A549 (cell line): ENCODE data around the gene LENG8.

ENCODE experiments used
- BCL3 ChIP-seq: fragments of >200 bp; sonication (Bioruptor Twin); formaldehyde crosslinking; IDR thresholded peaks from 3 replicates; pipeline ENCODE4 v1.6.1; 2016
- CHD4 ChIP-seq: fragments of 200-600 bp; sonication (generic); IDR thresholded peaks from 2 replicates; pipeline ENCODE4 v1.6.1; 2016; ENCODE audit warnings: antibody characterized with exemption, mild to moderate bottlenecking, borderline replicate concordance
- CTCF ChIP-seq: fragments of >200 bp; sonication (Bioruptor Twin); formaldehyde crosslinking; IDR thresholded peaks from 3 replicates; pipeline ENCODE4 v1.5.1; 2016
- EP300 ChIP-seq, 2 experiments: fragments of >200 bp; sonication (Bioruptor Twin); formaldehyde crosslinking; IDR thresholded peaks; 2 replicates in 1 of 2; 3 replicates in 1 of 2; pipeline ENCODE4 v1.6.1; 2016 to 2017
- ESRRA ChIP-seq: fragments of 150-350 bp; IDR thresholded peaks from 2 replicates; pipeline ENCODE4 v1.6.1; 2014; ENCODE audit warnings: mild to moderate bottlenecking, low read length, borderline replicate concordance
- KDM5A ChIP-seq: fragments of 200-600 bp; sonication (generic); IDR thresholded peaks from 2 replicates; pipeline ENCODE4 v1.6.1; 2016; ENCODE audit warnings: antibody characterized with exemption, mild to moderate bottlenecking
- MYC ChIP-seq: IDR thresholded peaks from 2 replicates; pipeline ENCODE4 v1.6.1; 2012; ENCODE audit warnings: mild to moderate bottlenecking, inconsistent platforms, low read length, improper control_type of control experiment, borderline replicate concordance
- RCOR1 ChIP-seq: fragments of 150-350 bp; IDR thresholded peaks from 2 replicates; pipeline ENCODE4 v1.6.1; 2014; ENCODE audit warnings: antibody characterized with exemption, low read length, low read depth
- SMC3 ChIP-seq: fragments of >200 bp; sonication (Bioruptor Twin); formaldehyde crosslinking; IDR thresholded peaks from 3 replicates; pipeline ENCODE4 v1.6.1; 2018; ENCODE audit warnings: inconsistent platforms
- TF ChIP-seq, protein P1 (sequence below): IDR thresholded peaks from 2 replicates; pipeline ENCODE4 v1.6.1; 2012
- TF ChIP-seq, protein P2 (sequence below): fragments of 200-600 bp; sonication (generic); IDR thresholded peaks from 2 replicates; pipeline ENCODE4 v1.6.1; 2016; ENCODE audit warnings: antibody characterized with exemption, mild to moderate bottlenecking, moderate library complexity
- TF ChIP-seq, protein P3 (sequence below): fragments of 450-650 bp; IDR thresholded peaks from 2 replicates; pipeline ENCODE4 v1.6.1; 2014; ENCODE audit warnings: antibody characterized with exemption

DNA sequence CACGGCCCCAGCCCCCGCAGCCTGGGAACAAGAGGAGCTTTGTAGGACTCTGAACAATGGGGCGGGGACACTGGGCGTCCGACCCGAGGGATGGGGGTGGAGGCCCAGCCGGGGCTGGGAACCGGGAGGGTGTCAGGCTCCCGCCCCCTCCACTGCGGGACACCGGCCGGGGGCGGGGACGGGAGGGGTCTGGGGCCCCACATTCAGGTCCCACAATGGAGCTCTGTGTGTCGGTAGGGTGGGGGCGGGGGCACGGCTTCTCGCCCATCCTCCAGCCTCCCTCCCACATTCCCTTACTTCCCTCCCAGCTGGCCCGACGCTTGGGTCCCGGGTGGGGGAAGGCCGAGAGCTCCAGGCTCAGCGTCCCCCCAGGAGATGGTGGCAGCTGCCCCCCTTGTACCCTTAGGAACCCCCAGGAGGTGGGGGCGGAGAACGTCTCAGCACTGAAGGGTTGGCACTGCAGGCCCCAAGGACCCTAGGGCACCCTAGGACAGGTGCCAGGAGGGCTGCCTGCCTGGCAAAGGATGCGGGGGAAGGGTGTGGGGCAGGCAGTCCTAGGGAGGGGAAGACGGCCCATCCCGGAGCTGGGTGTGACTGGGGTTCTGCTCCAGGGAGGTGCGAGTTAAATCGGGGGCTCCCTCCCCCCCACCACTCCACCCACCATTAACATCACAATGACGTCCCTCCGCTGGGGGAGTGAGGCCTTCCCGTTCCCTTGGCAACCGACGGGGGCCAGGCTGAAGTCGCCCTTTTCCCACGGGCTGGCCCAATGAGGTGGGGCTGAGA is 28.4 kb upstream of the LENG8 start:
- TF ChIP-seq CTCF: no peak
- TF ChIP-seq, protein P1, sequence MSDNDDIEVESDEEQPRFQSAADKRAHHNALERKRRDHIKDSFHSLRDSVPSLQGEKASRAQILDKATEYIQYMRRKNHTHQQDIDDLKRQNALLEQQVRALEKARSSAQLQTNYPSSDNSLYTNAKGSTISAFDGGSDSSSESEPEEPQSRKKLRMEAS: no peak
- TF ChIP-seq EP300 (IDR thresholded peaks at IDR 0.05): no peak
- no peak for TF ChIP-seq ESRRA
- TF ChIP-seq, protein P2, sequence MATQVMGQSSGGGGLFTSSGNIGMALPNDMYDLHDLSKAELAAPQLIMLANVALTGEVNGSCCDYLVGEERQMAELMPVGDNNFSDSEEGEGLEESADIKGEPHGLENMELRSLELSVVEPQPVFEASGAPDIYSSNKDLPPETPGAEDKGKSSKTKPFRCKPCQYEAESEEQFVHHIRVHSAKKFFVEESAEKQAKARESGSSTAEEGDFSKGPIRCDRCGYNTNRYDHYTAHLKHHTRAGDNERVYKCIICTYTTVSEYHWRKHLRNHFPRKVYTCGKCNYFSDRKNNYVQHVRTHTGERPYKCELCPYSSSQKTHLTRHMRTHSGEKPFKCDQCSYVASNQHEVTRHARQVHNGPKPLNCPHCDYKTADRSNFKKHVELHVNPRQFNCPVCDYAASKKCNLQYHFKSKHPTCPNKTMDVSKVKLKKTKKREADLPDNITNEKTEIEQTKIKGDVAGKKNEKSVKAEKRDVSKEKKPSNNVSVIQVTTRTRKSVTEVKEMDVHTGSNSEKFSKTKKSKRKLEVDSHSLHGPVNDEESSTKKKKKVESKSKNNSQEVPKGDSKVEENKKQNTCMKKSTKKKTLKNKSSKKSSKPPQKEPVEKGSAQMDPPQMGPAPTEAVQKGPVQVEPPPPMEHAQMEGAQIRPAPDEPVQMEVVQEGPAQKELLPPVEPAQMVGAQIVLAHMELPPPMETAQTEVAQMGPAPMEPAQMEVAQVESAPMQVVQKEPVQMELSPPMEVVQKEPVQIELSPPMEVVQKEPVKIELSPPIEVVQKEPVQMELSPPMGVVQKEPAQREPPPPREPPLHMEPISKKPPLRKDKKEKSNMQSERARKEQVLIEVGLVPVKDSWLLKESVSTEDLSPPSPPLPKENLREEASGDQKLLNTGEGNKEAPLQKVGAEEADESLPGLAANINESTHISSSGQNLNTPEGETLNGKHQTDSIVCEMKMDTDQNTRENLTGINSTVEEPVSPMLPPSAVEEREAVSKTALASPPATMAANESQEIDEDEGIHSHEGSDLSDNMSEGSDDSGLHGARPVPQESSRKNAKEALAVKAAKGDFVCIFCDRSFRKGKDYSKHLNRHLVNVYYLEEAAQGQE: no peak
- no peak for TF ChIP-seq RCOR1
- TF ChIP-seq CHD4: no peak
- TF ChIP-seq BCL3: no peak
- TF ChIP-seq, protein P3, sequence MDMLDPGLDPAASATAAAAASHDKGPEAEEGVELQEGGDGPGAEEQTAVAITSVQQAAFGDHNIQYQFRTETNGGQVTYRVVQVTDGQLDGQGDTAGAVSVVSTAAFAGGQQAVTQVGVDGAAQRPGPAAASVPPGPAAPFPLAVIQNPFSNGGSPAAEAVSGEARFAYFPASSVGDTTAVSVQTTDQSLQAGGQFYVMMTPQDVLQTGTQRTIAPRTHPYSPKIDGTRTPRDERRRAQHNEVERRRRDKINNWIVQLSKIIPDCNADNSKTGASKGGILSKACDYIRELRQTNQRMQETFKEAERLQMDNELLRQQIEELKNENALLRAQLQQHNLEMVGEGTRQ: no peak
- TF ChIP-seq MYC: no peak
- TF ChIP-seq SMC3: no peak
- TF ChIP-seq KDM5A: no peak
